ENCODE results near the gene DGKI. TPM values are rescaled to one million over a fixed set of nuclear protein-coding genes. Genes with fewer than 3 reads are reported as not detected.

DGKI gene
- total and polyA plus RNA-seq, 5 donors from 2014 or later: not detected

- no peaks in the 10 kb centered on the region for H3K9me3 ChIP-seq (ENCODE audit: control insufficient read depth in 2 of 2, low read length in 2 of 2)
- H3K4me1 Mint-ChIP-seq: no peaks in the 10 kb centered on the region
These were observed 104.7 kb downstream of the DGKI start for GRCh38 chr7:137742051-137742450.

GRCh38 chr7:137741443-137741842 is 105.3 kb downstream of the DGKI start:
- peaks cover 0 to 10% (median 3%) of the 10 kb centered on the region in 7 donors for H3K9me3 Mint-ChIP-seq
- no peaks in the 10 kb centered on the region for H3K27me3 ChIP-seq (ENCODE audit: control insufficient read depth, insufficient read depth, low read length)
- H3K9me3 ChIP-seq (ENCODE audit: control insufficient read depth in 2 of 2, low read length in 2 of 2): no peaks in the 10 kb centered on the region
- no peak overlapping the region for H3K4me3 Mint-ChIP-seq
- no peaks in the 10 kb centered on the region for H3K4me1 Mint-ChIP-seq
- H3K4me1 ChIP-seq (ENCODE audit: control insufficient read depth, insufficient read depth, low read length, poor library complexity, severe bottlenecking): no peaks in the 10 kb centered on the region
- H3K27ac ChIP-seq (ENCODE audit: insufficient read depth, low read length, poor library complexity, severe bottlenecking): no peak overlapping the region
- no peaks in the 10 kb centered on the region for H3K36me3 ChIP-seq (ENCODE audit: control insufficient read depth, insufficient read depth, low read length)
- H3K36me3 Mint-ChIP-seq: no peaks in the 10 kb centered on the region
- DNase-seq (no peak), ATAC-seq (ENCODE audit: low read depth in 2 of 2) (no peak)
- peaks cover 4% of the 10 kb centered on the region for H3K27me3 Mint-ChIP-seq
- H3K4me3 ChIP-seq (ENCODE audit: low read depth, low read length): no peak overlapping the region
- no peak overlapping the region for H3K27ac Mint-ChIP-seq

More at GRCh38 chr7:137742051-137742450, 104.7 kb downstream of the DGKI start:
- H3K27me3 Mint-ChIP-seq: peaks cover 4% of the 10 kb centered on the region
- H3K27ac ChIP-seq (ENCODE audit: insufficient read depth, low read length, poor library complexity, severe bottlenecking): no peak overlapping the region
- peaks cover 0 to 10% (median 3%) of the 10 kb centered on the region in 7 donors for H3K9me3 Mint-ChIP-seq
- no peaks in the 10 kb centered on the region for H3K36me3 Mint-ChIP-seq
- H3K4me3 Mint-ChIP-seq: no peak overlapping the region
- no peak for DNase-seq
- no peak overlapping the region for H3K4me3 ChIP-seq (ENCODE audit: low read depth, low read length)
- no peak for ATAC-seq (ENCODE audit: low read depth in 2 of 2)
- no peaks in the 10 kb centered on the region for H3K36me3 ChIP-seq (ENCODE audit: control insufficient read depth, insufficient read depth, low read length)
- H3K27ac Mint-ChIP-seq: no peak overlapping the region
- no peaks in the 10 kb centered on the region for H3K4me1 ChIP-seq (ENCODE audit: control insufficient read depth, insufficient read depth, low read length, poor library complexity, severe bottlenecking)
- H3K27me3 ChIP-seq (ENCODE audit: control insufficient read depth, insufficient read depth, low read length): no peaks in the 10 kb centered on the region

- H3K27me3 ChIP-seq (ENCODE audit: control insufficient read depth, insufficient read depth, low read length): no peaks in the 10 kb centered on the region
- H3K4me1 Mint-ChIP-seq: no peaks in the 10 kb centered on the region
- no peak overlapping the region for H3K27ac Mint-ChIP-seq
- no peaks in the 10 kb centered on the region for H3K36me3 Mint-ChIP-seq
- ATAC-seq (ENCODE audit: low read depth in 2 of 2) (no peak), DNase-seq (no peak)
- no peaks in the 10 kb centered on the region for H3K4me1 ChIP-seq (ENCODE audit: control insufficient read depth, insufficient read depth, low read length, poor library complexity, severe bottlenecking)
- no peak overlapping the region for H3K4me3 ChIP-seq (ENCODE audit: low read depth, low read length)
- peaks cover 0 to 5% (median 1%) of the 10 kb centered on the region in 7 donors for H3K9me3 Mint-ChIP-seq
- H3K36me3 ChIP-seq (ENCODE audit: control insufficient read depth, insufficient read depth, low read length): no peaks in the 10 kb centered on the region
- no peaks in the 10 kb centered on the region for H3K9me3 ChIP-seq (ENCODE audit: control insufficient read depth in 2 of 2, low read length in 2 of 2)
- H3K27me3 Mint-ChIP-seq: peaks cover 6% of the 10 kb centered on the region
- no peak overlapping the region for H3K4me3 Mint-ChIP-seq
- H3K27ac ChIP-seq (ENCODE audit: insufficient read depth, low read length, poor library complexity, severe bottlenecking): no peak overlapping the region
These were observed 112.6 kb downstream of the DGKI start for GRCh38 chr7:137734221-137734620.

GRCh38 chr7:137732168-137732567 is 114.6 kb downstream of the DGKI start:
- Mint-ChIP-seq H3K27me3 (peaks cover 6% of the 10 kb centered on the region), H3K9me3 (peaks cover 0 to 9% (median 0%) of the 10 kb centered on the region in 7 donors), H3K27ac (no peak overlapping the region), H3K4me3 (no peak overlapping the region), H3K4me1 (no peaks in the 10 kb centered on the region), H3K36me3 (no peaks in the 10 kb centered on the region)
- DNase-seq: no peak
- no peaks in the 10 kb centered on the region for H3K27me3 ChIP-seq (ENCODE audit: control insufficient read depth, insufficient read depth, low read length)
- H3K27ac ChIP-seq (ENCODE audit: insufficient read depth, low read length, poor library complexity, severe bottlenecking): no peak overlapping the region
- no peaks in the 10 kb centered on the region for H3K9me3 ChIP-seq (ENCODE audit: control insufficient read depth in 2 of 2, low read length in 2 of 2)
- no peaks in the 10 kb centered on the region for H3K36me3 ChIP-seq (ENCODE audit: control insufficient read depth, insufficient read depth, low read length)
- ATAC-seq (ENCODE audit: low read depth in 2 of 2): no peak
- no peak overlapping the region for H3K4me3 ChIP-seq (ENCODE audit: low read depth, low read length)
- no peaks in the 10 kb centered on the region for H3K4me1 ChIP-seq (ENCODE audit: control insufficient read depth, insufficient read depth, low read length, poor library complexity, severe bottlenecking)

GRCh38 chr7:137731436-137731835 is 115.3 kb downstream of the DGKI start:
- H3K9me3 ChIP-seq (ENCODE audit: control insufficient read depth in 2 of 2, low read length in 2 of 2): no peaks in the 10 kb centered on the region
- ATAC-seq (ENCODE audit: low read depth in 2 of 2) (no peak), DNase-seq (no peak)
- Mint-ChIP-seq H3K9me3 (peaks cover 0 to 9% (median 0%) of the 10 kb centered on the region in 7 donors), H3K4me3 (no peak overlapping the region), H3K36me3 (no peaks in the 10 kb centered on the region), H3K27me3 (peaks cover 6% of the 10 kb centered on the region), H3K27ac (no peak overlapping the region), H3K4me1 (no peaks in the 10 kb centered on the region)
- H3K27me3 ChIP-seq (ENCODE audit: control insufficient read depth, insufficient read depth, low read length): no peaks in the 10 kb centered on the region
- no peaks in the 10 kb centered on the region for H3K4me1 ChIP-seq (ENCODE audit: control insufficient read depth, insufficient read depth, low read length, poor library complexity, severe bottlenecking)
- no peaks in the 10 kb centered on the region for H3K36me3 ChIP-seq (ENCODE audit: control insufficient read depth, insufficient read depth, low read length)
- no peak overlapping the region for H3K4me3 ChIP-seq (ENCODE audit: low read depth, low read length)
- no peak overlapping the region for H3K27ac ChIP-seq (ENCODE audit: insufficient read depth, low read length, poor library complexity, severe bottlenecking)

- Histone ChIP-seq H3K9me3 (ENCODE audit: control insufficient read depth in 2 of 2, low read length in 2 of 2) (no peaks in the 10 kb centered on the region), H3K27me3 (ENCODE audit: control insufficient read depth, insufficient read depth, low read length) (no peaks in the 10 kb centered on the region), H3K36me3 (ENCODE audit: control insufficient read depth, insufficient read depth, low read length) (no peaks in the 10 kb centered on the region), H3K27ac (ENCODE audit: insufficient read depth, low read length, poor library complexity, severe bottlenecking) (no peak overlapping the region), H3K4me1 (ENCODE audit: control insufficient read depth, insufficient read depth, low read length, poor library complexity, severe bottlenecking) (no peaks in the 10 kb centered on the region), H3K4me3 (ENCODE audit: low read depth, low read length) (no peak overlapping the region)
- Mint-ChIP-seq H3K4me1 (no peaks in the 10 kb centered on the region), H3K27ac (no peak overlapping the region), H3K4me3 (no peak overlapping the region), H3K27me3 (peaks cover 4% of the 10 kb centered on the region), H3K36me3 (no peaks in the 10 kb centered on the region), H3K9me3 (peaks cover 0 to 8% (median 0%) of the 10 kb centered on the region in 7 donors)
- ATAC-seq (ENCODE audit: low read depth in 2 of 2) (no peak), DNase-seq (no peak)
These were observed 118.3 kb downstream of the DGKI start for GRCh38 chr7:137728426-137728825.

- H3K36me3 Mint-ChIP-seq: no peaks in the 10 kb centered on the region
- Histone ChIP-seq H3K9me3 (ENCODE audit: control insufficient read depth in 2 of 2, low read length in 2 of 2) (no peaks in the 10 kb centered on the region), H3K36me3 (ENCODE audit: control insufficient read depth, insufficient read depth, low read length) (no peaks in the 10 kb centered on the region), H3K27ac (ENCODE audit: insufficient read depth, low read length, poor library complexity, severe bottlenecking) (no peak overlapping the region), H3K4me1 (ENCODE audit: control insufficient read depth, insufficient read depth, low read length, poor library complexity, severe bottlenecking) (no peaks in the 10 kb centered on the region), H3K4me3 (ENCODE audit: low read depth, low read length) (no peak overlapping the region), H3K27me3 (ENCODE audit: control insufficient read depth, insufficient read depth, low read length) (no peaks in the 10 kb centered on the region)
- H3K27ac Mint-ChIP-seq: no peak overlapping the region
- peaks cover 0 to 4% (median 0%) of the 10 kb centered on the region in 7 donors for H3K9me3 Mint-ChIP-seq
- DNase-seq (no peak), ATAC-seq (ENCODE audit: low read depth in 2 of 2) (no peak)
- no peaks in the 10 kb centered on the region for H3K4me1 Mint-ChIP-seq
- no peak overlapping the region for H3K4me3 Mint-ChIP-seq
- H3K27me3 Mint-ChIP-seq: peaks cover 4% of the 10 kb centered on the region
These were observed 119.4 kb downstream of the DGKI start for GRCh38 chr7:137727413-137727812.

GRCh38 chr7:137718355-137718754 is 128.4 kb downstream of the DGKI start:
- no peak for DNase-seq
- Histone ChIP-seq H3K27me3 (ENCODE audit: control insufficient read depth, insufficient read depth, low read length) (no peaks in the 10 kb centered on the region), H3K4me1 (ENCODE audit: control insufficient read depth, insufficient read depth, low read length, poor library complexity, severe bottlenecking) (no peaks in the 10 kb centered on the region), H3K9me3 (ENCODE audit: control insufficient read depth in 2 of 2, low read length in 2 of 2) (no peaks in the 10 kb centered on the region), H3K36me3 (ENCODE audit: control insufficient read depth, insufficient read depth, low read length) (no peaks in the 10 kb centered on the region), H3K4me3 (ENCODE audit: low read depth, low read length) (no peak overlapping the region), H3K27ac (ENCODE audit: insufficient read depth, low read length, poor library complexity, severe bottlenecking) (no peak overlapping the region)
- peaks cover 7% of the 10 kb centered on the region for H3K27me3 Mint-ChIP-seq
- no peak for ATAC-seq (ENCODE audit: low read depth in 2 of 2)
- peaks cover 0 to 5% (median 0%) of the 10 kb centered on the region in 7 donors for H3K9me3 Mint-ChIP-seq
- no peaks in the 10 kb centered on the region for H3K4me1 Mint-ChIP-seq
- H3K4me3 Mint-ChIP-seq: no peak overlapping the region
- H3K27ac Mint-ChIP-seq: no peak overlapping the region
- no peaks in the 10 kb centered on the region for H3K36me3 Mint-ChIP-seq

Data from CD4-positive, CD25-positive, alpha-beta regulatory T cell (primary cell).